Small intestine (tissue), 7 donors: ENCODE data around the gene SEL1L3. TPM values are rescaled to one million over a fixed set of nuclear protein-coding genes. Genes with fewer than 3 reads are reported as not detected.

Experiments
- DNase-seq, 2 donors: peaks; one replicate each; pipeline versions ENCODE4 v3.0.0 to v3.0.0-alpha.2; 2013
- FAIRE-seq: peaks from 2 replicates; lab custom pipeline; 2012; peaks lifted over from hg19 to GRCh38; lab: Jason Lieb, UNC
- H3K27ac ChIP-seq, 3 donors: one replicate each; pipeline ENCODE4 v1.5.1; 2013; ENCODE audit warnings: low read length in 2 of 3, mild to moderate bottlenecking in 2 of 3, control low read depth in 1 of 3, inconsistent platforms in 1 of 3, low read depth in 1 of 3, moderate library complexity in 1 of 3
- H3K27me3 ChIP-seq, 3 donors: one replicate each; pipeline ENCODE4 v1.6.1; 2013; ENCODE audit warnings: low read length in 3 of 3, inconsistent platforms in 1 of 3; ENCODE audit not compliant: control insufficient read depth in 3 of 3, insufficient read depth in 3 of 3
- H3K36me3 ChIP-seq, 3 donors: one replicate each; pipeline ENCODE4 v1.6.1; 2013; ENCODE audit warnings: low read length in 3 of 3, inconsistent platforms in 1 of 3, low read depth in 1 of 3, mild to moderate bottlenecking in 1 of 3, moderate library complexity in 1 of 3; ENCODE audit not compliant: control insufficient read depth in 3 of 3, insufficient read depth in 2 of 3
- H3K4me1 ChIP-seq, 3 donors: one replicate each; pipeline ENCODE4 v1.6.1; 2013; ENCODE audit warnings: low read length in 2 of 3, inconsistent platforms in 1 of 3, low read depth in 1 of 3, mild to moderate bottlenecking in 1 of 3, moderate library complexity in 1 of 3; ENCODE audit not compliant: control insufficient read depth in 3 of 3, insufficient read depth in 2 of 3
- H3K4me3 ChIP-seq, 3 donors: one replicate each; pipeline ENCODE4 v1.5.1; 2013; ENCODE audit warnings: low read length in 3 of 3, control low read depth in 1 of 3, inconsistent platforms in 1 of 3, low read depth in 1 of 3, mild to moderate bottlenecking in 1 of 3, moderate library complexity in 1 of 3
- H3K9me3 ChIP-seq, 2 donors: one replicate each; pipeline ENCODE4 v1.6.1; 2013; ENCODE audit warnings: low read depth in 1 of 2, low read length in 1 of 2; ENCODE audit not compliant: control insufficient read depth in 2 of 2, insufficient read depth in 1 of 2
- WGBS, 3 donors: extraction: QIAGEN DNeasy Blood & Tissue Kit; methylation state at CpG; one replicate each; pipeline ENCODE4 v1.1.7; 2013; 5-methylcytosine and 5-hydroxymethylcytosine counted together
- polyA plus RNA-seq, 4 donors: library from polyadenylated mRNA; stranded (reverse) in 3 of 4; unstranded in 1 of 4; fragments of 200-250 nt in 3 of 4; fragments of 120-200 nt in 1 of 4; gene quantifications; one replicate each; pipeline versions ENCODE4 v1.2.1 to v1.2.3, GENCODE V29; 2013
- donor health status: healthy with polysubstance abuse.
- donor health status: control.
- donor health status: control.
- donor health status: Bipolar disorder and iron deficiency.
- donor health status: healthy.

SEL1L3 gene
- polyA plus RNA-seq, 4 donors = 42.7 to 77.5 (median 51.2) TPM

- 38 to 57% (median 45%) methylated on average over 5 of the region's 5 CpGs for WGBS, 3 donors
- H3K27ac ChIP-seq = no peak overlapping the region
- no peak for FAIRE-seq
These were observed 21.4 kb upstream of the SEL1L3 start for GRCh38 chr4:25884031-25884782.

GRCh38 chr4:25883565-25883964, 20.8 kb upstream of the SEL1L3 start:
- H3K4me1 ChIP-seq = no peaks in the 10 kb centered on the region
- no peaks in the 10 kb centered on the region for H3K36me3 ChIP-seq
- DNase-seq (no peak), FAIRE-seq (no peak)
- H3K27ac ChIP-seq = no peak overlapping the region
- no peaks in the 10 kb centered on the region for H3K27me3 ChIP-seq
- 87 to 89% (median 87%) methylated on average over 2 of the region's 2 CpGs for WGBS, 3 donors
- no peak overlapping the region for H3K4me3 ChIP-seq
- no peaks in the 10 kb centered on the region for H3K9me3 ChIP-seq

More at GRCh38 chr4:25884031-25884782, 21.4 kb upstream of the SEL1L3 start:
- Histone ChIP-seq H3K4me1 (no peaks in the 10 kb centered on the region), H3K4me3 (no peak overlapping the region), H3K27me3 (no peaks in the 10 kb centered on the region), H3K36me3 (no peaks in the 10 kb centered on the region), H3K9me3 (no peaks in the 10 kb centered on the region)
- no peak for DNase-seq

GRCh38 chr4:25882226-25882625, 19.4 kb upstream of the SEL1L3 start:
- WGBS, 3 donors = 85 to 100% (median 93%) methylated on average over 4 of the region's 4 CpGs
- H3K36me3 ChIP-seq = no peaks in the 10 kb centered on the region
- no peak overlapping the region for H3K27ac ChIP-seq
- DNase-seq (no peak), FAIRE-seq (no peak)
- no peaks in the 10 kb centered on the region for H3K9me3 ChIP-seq
- no peak overlapping the region for H3K4me3 ChIP-seq
- H3K4me1 ChIP-seq = no peaks in the 10 kb centered on the region
- H3K27me3 ChIP-seq = no peaks in the 10 kb centered on the region

- DNase-seq (no peak), FAIRE-seq (no peak)
- no peaks in the 10 kb centered on the region for H3K4me1 ChIP-seq
- no peaks in the 10 kb centered on the region for H3K9me3 ChIP-seq
- H3K4me3 ChIP-seq = no peak overlapping the region
- WGBS, 3 donors = 81 to 88% (median 85%) methylated on average over 4 of the region's 4 CpGs
- no peaks in the 10 kb centered on the region for H3K27me3 ChIP-seq
- no peak overlapping the region for H3K27ac ChIP-seq
- H3K36me3 ChIP-seq = no peaks in the 10 kb centered on the region
These were observed 18.4 kb upstream of the SEL1L3 start for GRCh38 chr4:25881193-25881592.

- FAIRE-seq = no peak
These were observed 17.3 kb upstream of the SEL1L3 start for GRCh38 chr4:25879991-25880651.

GRCh38 chr4:25879587-25879986, 16.8 kb upstream of the SEL1L3 start:
- peak overlapping the region in 1 of 3 donors; percentile 39 for H3K27ac ChIP-seq
- H3K27me3 ChIP-seq = no peaks in the 10 kb centered on the region
- WGBS, 3 donors = 92 to 95% (median 94%) methylated on average over 6 of the region's 6 CpGs
- no peak overlapping the region for H3K4me3 ChIP-seq
- DNase-seq (no peak), FAIRE-seq (no peak)
- no peaks in the 10 kb centered on the region for H3K9me3 ChIP-seq
- H3K4me1 ChIP-seq = no peaks in the 10 kb centered on the region
- no peaks in the 10 kb centered on the region for H3K36me3 ChIP-seq

More at GRCh38 chr4:25879991-25880651, 17.3 kb upstream of the SEL1L3 start:
- no peaks in the 10 kb centered on the region for H3K27me3 ChIP-seq
- 65 to 79% (median 77%) methylated on average over 7 of the region's 7 CpGs for WGBS, 3 donors
- no peaks in the 10 kb centered on the region for H3K36me3 ChIP-seq
- no peak for DNase-seq
- no peak overlapping the region for H3K4me3 ChIP-seq
- H3K4me1 ChIP-seq = no peaks in the 10 kb centered on the region
- H3K9me3 ChIP-seq = no peaks in the 10 kb centered on the region
- H3K27ac ChIP-seq = peak overlapping the region in 1 of 3 donors; percentile 39

- Histone ChIP-seq H3K9me3 (no peaks in the 10 kb centered on the region), H3K36me3 (no peaks in the 10 kb centered on the region), H3K4me1 (no peaks in the 10 kb centered on the region), H3K27me3 (no peaks in the 10 kb centered on the region), H3K4me3 (no peak overlapping the region), H3K27ac (no peak overlapping the region)
- FAIRE-seq (no peak), DNase-seq (no peak)
- 73 to 92% (median 74%) methylated on average over 9 of the region's 9 CpGs for WGBS, 3 donors
These were observed 16.4 kb upstream of the SEL1L3 start for GRCh38 chr4:25879091-25879584.

- Histone ChIP-seq H3K9me3 (no peaks in the 10 kb centered on the region), H3K27me3 (no peaks in the 10 kb centered on the region), H3K4me1 (no peaks in the 10 kb centered on the region), H3K4me3 (no peak overlapping the region), H3K27ac (no peak overlapping the region), H3K36me3 (no peaks in the 10 kb centered on the region)
- FAIRE-seq (no peak), DNase-seq (no peak)
- 57 to 68% (median 67%) methylated on average over 9 of the region's 9 CpGs for WGBS, 3 donors
These were observed 15.9 kb upstream of the SEL1L3 start for GRCh38 chr4:25878676-25879075.
